ENCODE data around the gene YBEY.
"Not testable (repeated sequence)": the region's sequence is repeated elsewhere in the genome, so short reads cannot be mapped to it uniquely, and the experiment has no call there.

YBEY gene

GRCh38 chr21:46285761-46286647 is at the start of gene YBEY:
YBEY (plus strand) TSS chr21:46286342; CDS start chr21:46286914, 572 bp downstream.
- peak; percentile 85 for DNase-seq

GRCh38 chr21:46237474-46237873 is 48.7 kb upstream of the YBEY start:
- no peak for DNase-seq

GRCh38 chr21:46239817-46240325 is 46.3 kb upstream of the YBEY start:
- no peak for DNase-seq

- DNase-seq = not testable (repeated sequence)
Observed at GRCh38 chr21:46241577-46241976, 44.6 kb upstream of the YBEY start.

GRCh38 chr21:46243325-46243724 is 42.8 kb upstream of the YBEY start:
- DNase-seq = no peak

GRCh38 chr21:46243960-46244361 is 42.2 kb upstream of the YBEY start:
- DNase-seq = no peak

GRCh38 chr21:46244602-46245001 is 41.5 kb upstream of the YBEY start:
- no peak for DNase-seq

- DNase-seq = no peak
Observed at GRCh38 chr21:46245213-46245915, 40.8 kb upstream of the YBEY start.

GRCh38 chr21:46246345-46246744 is 39.8 kb upstream of the YBEY start:
- DNase-seq = no peak

GRCh38 chr21:46247699-46248421 is 38.3 kb upstream of the YBEY start:
- DNase-seq = no peak

GRCh38 chr21:46248422-46248782 is 37.7 kb upstream of the YBEY start:
- DNase-seq = no peak

GRCh38 chr21:46248827-46249226 is 37.3 kb upstream of the YBEY start:
- no peak for DNase-seq

GRCh38 chr21:46250146-46250725 is 35.9 kb upstream of the YBEY start:
- DNase-seq = no peak

- no peak for DNase-seq
Observed at GRCh38 chr21:46252840-46253239, 33.3 kb upstream of the YBEY start.

GRCh38 chr21:46253610-46254124 is 32.5 kb upstream of the YBEY start:
- peak; percentile 72 for DNase-seq

GRCh38 chr21:46254208-46254975 is 31.8 kb upstream of the YBEY start:
- DNase-seq = no peak

- DNase-seq = no peak
Observed at GRCh38 chr21:46255166-46255565, 31.0 kb upstream of the YBEY start.

GRCh38 chr21:46255758-46256337 is 30.3 kb upstream of the YBEY start:
- no peak for DNase-seq

GRCh38 chr21:46256501-46256994 is 29.6 kb upstream of the YBEY start:
- DNase-seq = no peak

- no peak for DNase-seq
Observed at GRCh38 chr21:46264046-46264689, 22.0 kb upstream of the YBEY start.

GRCh38 chr21:46264690-46265144 is 21.4 kb upstream of the YBEY start:
- no peak for DNase-seq
